ENCODE results near the gene STIM1.

DNA sequence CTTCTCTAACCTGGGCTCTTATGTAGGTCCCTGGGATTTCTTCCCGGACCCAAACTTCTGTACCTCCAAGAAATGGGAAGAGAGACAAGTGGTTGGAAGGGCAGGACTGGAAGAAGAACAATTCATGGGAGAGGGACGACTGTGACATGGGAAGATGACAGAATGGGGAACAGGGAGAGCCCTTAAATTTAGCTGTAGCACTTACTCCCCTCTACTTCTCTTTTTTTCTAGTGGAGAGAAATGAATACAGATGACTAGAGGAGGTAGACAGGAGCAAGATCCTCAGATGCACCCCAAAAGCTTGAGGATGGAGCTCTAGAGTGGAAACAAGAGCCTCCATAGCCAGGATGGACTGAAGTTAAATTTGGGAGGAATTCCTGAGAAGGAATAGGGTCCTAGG lies 17.0 kb upstream of the STIM1 start:
- TF ChIP-seq, protein P1, sequence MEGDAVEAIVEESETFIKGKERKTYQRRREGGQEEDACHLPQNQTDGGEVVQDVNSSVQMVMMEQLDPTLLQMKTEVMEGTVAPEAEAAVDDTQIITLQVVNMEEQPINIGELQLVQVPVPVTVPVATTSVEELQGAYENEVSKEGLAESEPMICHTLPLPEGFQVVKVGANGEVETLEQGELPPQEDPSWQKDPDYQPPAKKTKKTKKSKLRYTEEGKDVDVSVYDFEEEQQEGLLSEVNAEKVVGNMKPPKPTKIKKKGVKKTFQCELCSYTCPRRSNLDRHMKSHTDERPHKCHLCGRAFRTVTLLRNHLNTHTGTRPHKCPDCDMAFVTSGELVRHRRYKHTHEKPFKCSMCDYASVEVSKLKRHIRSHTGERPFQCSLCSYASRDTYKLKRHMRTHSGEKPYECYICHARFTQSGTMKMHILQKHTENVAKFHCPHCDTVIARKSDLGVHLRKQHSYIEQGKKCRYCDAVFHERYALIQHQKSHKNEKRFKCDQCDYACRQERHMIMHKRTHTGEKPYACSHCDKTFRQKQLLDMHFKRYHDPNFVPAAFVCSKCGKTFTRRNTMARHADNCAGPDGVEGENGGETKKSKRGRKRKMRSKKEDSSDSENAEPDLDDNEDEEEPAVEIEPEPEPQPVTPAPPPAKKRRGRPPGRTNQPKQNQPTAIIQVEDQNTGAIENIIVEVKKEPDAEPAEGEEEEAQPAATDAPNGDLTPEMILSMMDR (IDR thresholded peaks at IDR 0.05) = no peak
- no peak for TF ChIP-seq POLR2AphosphoS5 (IDR thresholded peaks at IDR 0.05; ENCODE audit: low read depth, low read length)
- TF ChIP-seq REST (IDR thresholded peaks at IDR 0.05; ENCODE audit: insufficient read depth in 1 of 2, low read depth in 2 of 2, low read length in 1 of 2) = no peak
- TF ChIP-seq TCF7L2 (IDR thresholded peaks at IDR 0.05; ENCODE audit: low read depth, low read length) = no peak

Measured in Panc1 (cell line).